GM21367 (cell line): ENCODE measurements around the gene CAPN11.

Source experiments
- ATAC-seq: cut with Tn5 transposase; IDR thresholded peaks from one replicate; pipeline ENCODE4 v1.9.1; 2021; ENCODE audit not compliant: unreplicated experiment

Gene CAPN11

GRCh38 chr6:44158770-44159228 lies at the start of gene CAPN11:
TSS of gene CAPN11 (plus strand) at chr6:44158820. CDS start at chr6:44158849, 29 bp downstream.
- ATAC-seq = no peak

- ATAC-seq = no peak
Measured at GRCh38 chr6:44109212-44109611, 49.4 kb upstream of the CAPN11 start.

GRCh38 chr6:44110005-44110676 lies 48.5 kb upstream of the CAPN11 start:
- no peak for ATAC-seq

- no peak for ATAC-seq
Measured at GRCh38 chr6:44110966-44111365, 47.7 kb upstream of the CAPN11 start.

- no peak for ATAC-seq
Measured at GRCh38 chr6:44111434-44112417, 46.9 kb upstream of the CAPN11 start.

GRCh38 chr6:44113414-44113813 lies 45.2 kb upstream of the CAPN11 start:
- ATAC-seq = no peak

GRCh38 chr6:44115866-44116265 lies 42.8 kb upstream of the CAPN11 start:
- ATAC-seq = no peak

- no peak for ATAC-seq
Measured at GRCh38 chr6:44116641-44117382, 41.8 kb upstream of the CAPN11 start.

GRCh38 chr6:44117397-44118128 lies 41.1 kb upstream of the CAPN11 start:
- ATAC-seq = no peak

GRCh38 chr6:44119704-44120262 lies 38.8 kb upstream of the CAPN11 start:
- no peak for ATAC-seq

- no peak for ATAC-seq
Measured at GRCh38 chr6:44120692-44121443, 37.8 kb upstream of the CAPN11 start.

- ATAC-seq = no peak
Measured at GRCh38 chr6:44122801-44123200, 35.8 kb upstream of the CAPN11 start.

GRCh38 chr6:44123544-44123943 lies 35.1 kb upstream of the CAPN11 start:
- no peak for ATAC-seq

GRCh38 chr6:44126320-44127149 lies 32.1 kb upstream of the CAPN11 start:
- ATAC-seq = peak; percentile 36

GRCh38 chr6:44127186-44128019 lies 31.2 kb upstream of the CAPN11 start, which contains the start of the genes MRPL14 and TMEM63B:
TSS of gene MRPL14 (minus strand) at chr6:44127452. CDS start at chr6:44116611, 10,841 bp downstream.
TSS of gene TMEM63B (plus strand) at chr6:44127554. CDS start at chr6:44134585, 7,031 bp downstream.
- peak; percentile 56 for ATAC-seq

- no peak for ATAC-seq
Measured at GRCh38 chr6:44128020-44128917, 30.4 kb upstream of the CAPN11 start.
